Measurements from ENCODE around the gene SLC39A3.

The SLC39A3 gene

DNA sequence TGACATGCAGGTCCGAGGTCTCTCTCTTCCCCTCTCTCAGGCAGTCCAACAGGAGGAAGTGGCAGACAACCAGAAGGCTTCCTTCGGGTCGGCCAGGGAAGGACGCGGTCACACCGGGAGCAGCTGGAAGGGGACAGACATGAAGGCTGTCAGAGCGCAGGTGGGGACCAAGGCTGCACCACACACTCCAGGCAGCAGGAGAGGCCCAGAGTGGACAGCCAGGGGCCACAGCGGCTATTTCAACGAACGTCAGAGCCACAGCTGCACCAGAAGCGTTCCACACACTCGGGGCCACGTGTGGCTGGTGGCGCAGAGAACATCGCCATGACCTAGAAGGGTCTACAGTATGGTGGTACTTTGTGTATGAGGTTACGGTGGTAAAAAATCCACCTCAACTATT lies 16.0 kb upstream of the SLC39A3 start:
- no peak overlapping the region for H3K4me3 ChIP-seq (ENCODE audit: low read length)
- TF ChIP-seq, protein P1, sequence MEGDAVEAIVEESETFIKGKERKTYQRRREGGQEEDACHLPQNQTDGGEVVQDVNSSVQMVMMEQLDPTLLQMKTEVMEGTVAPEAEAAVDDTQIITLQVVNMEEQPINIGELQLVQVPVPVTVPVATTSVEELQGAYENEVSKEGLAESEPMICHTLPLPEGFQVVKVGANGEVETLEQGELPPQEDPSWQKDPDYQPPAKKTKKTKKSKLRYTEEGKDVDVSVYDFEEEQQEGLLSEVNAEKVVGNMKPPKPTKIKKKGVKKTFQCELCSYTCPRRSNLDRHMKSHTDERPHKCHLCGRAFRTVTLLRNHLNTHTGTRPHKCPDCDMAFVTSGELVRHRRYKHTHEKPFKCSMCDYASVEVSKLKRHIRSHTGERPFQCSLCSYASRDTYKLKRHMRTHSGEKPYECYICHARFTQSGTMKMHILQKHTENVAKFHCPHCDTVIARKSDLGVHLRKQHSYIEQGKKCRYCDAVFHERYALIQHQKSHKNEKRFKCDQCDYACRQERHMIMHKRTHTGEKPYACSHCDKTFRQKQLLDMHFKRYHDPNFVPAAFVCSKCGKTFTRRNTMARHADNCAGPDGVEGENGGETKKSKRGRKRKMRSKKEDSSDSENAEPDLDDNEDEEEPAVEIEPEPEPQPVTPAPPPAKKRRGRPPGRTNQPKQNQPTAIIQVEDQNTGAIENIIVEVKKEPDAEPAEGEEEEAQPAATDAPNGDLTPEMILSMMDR (conservative IDR thresholded peaks at IDR 0.05; ENCODE audit: low read depth, low read length): no peak
- no peak for DNase-seq (ENCODE audit: low read depth)

DNA sequence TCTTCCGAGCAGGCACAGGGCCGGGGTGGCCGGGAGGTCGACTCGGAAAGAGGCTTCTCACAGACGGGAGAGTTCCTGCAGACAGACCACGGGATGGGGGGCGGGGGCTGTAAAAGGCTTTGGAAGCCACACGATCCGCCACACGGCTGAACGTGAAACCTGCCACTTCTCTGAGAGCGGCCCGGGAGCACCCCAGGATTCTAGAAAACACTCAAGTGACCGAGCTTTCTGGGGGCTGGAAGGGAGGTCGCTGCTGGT lies 15.6 kb upstream of the SLC39A3 start:
- H3K4me3 ChIP-seq (ENCODE audit: low read length): no peak overlapping the region
- no peak for DNase-seq (ENCODE audit: low read depth)
- TF ChIP-seq, protein P1 (conservative IDR thresholded peaks at IDR 0.05; ENCODE audit: low read depth, low read length): no peak

DNA sequence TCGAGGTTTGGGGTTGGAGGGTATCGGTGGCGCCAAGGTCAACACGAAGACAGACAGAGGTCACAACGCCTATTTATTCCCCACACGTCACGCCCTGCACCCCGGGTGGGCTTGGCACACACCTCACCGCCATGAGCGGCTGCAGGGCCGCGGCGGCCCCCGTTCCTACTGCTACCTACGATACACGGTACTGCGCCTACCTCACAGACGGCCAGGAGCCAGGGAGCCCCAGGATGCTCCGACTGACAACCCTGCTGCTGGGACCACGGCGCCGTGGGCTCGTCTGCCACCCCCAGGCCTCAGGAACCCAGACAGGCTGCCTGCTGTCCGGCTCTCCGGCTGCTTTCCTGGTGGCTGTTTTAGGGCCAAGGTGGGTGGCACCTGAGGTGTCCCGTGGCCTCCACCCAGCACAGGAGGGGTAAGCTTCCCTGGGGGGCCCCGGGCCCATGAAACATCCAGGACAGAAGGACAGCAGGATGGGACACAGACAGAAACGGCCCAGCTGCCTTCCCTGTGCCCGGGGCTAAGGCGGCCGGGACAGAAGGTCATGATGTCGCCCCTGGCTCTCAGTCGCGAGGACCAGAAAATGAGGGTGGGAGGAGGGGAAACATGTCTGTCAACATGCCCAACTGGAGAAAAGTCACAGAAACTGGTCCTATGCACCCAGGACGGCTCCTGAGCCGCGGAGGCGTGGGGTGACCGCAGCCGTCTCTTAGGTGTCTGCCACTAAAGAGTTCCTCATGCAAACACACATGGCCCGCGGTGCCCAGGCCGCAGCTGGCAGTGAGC lies 15.0 kb upstream of the SLC39A3 start:
- no peak overlapping the region for H3K4me3 ChIP-seq (ENCODE audit: low read length)
- no peak for DNase-seq (ENCODE audit: low read depth)
- TF ChIP-seq, protein P1 (conservative IDR thresholded peaks at IDR 0.05; ENCODE audit: low read depth, low read length): no peak

DNA sequence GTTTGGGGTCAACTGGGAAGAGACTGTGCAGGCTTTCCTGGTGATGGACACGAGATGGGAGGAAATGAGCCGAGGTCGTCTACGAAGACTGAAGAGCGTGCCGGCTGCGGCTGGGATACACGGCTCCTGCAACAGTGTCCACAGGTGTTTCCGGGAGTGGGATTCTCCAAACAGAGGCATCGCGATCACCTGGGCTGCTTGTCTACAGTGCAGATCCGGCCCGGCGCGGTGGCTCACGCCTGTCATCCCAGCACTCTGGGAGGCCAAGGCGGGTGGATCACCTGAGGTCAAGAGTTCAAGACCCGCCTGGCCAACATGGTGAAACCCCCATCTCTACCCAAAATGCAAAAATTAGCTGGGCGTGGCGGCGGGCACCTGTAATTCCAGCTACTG lies 11.6 kb upstream of the SLC39A3 start:
- no peak for DNase-seq (ENCODE audit: low read depth)
- TF ChIP-seq, protein P1 (conservative IDR thresholded peaks at IDR 0.05; ENCODE audit: low read depth, low read length): no peak
- H3K4me3 ChIP-seq (ENCODE audit: low read length): no peak overlapping the region

DNA sequence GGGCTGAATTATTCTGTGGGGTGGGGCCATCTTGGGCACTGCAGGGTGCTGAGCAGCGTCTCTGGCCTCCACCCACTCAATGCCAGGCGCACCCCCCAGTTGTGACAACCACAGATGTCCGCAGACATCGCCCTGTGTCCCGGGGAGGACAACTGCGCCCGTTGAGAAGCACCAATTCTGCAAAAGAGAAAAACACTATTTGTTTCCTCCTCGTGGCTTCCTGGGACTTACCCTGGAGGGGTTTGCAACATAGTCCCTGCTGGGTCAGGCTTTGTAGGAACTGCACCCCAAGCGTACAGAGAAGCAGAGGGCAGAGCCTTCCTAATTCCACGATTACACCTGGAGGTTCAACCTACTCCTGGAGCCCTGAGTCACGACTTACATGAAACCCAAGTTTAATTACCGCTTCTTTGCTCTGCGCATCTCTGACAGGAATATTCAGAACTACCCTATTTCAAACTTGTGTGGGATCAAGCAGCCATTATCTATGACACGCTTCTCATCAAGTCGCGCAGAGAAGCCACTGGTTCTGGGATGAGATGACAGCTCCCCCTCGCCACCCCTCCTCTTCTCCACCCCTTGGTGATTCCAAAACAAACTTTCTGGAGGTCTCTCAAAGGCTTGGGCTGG lies 11.1 kb upstream of the SLC39A3 start:
- DNase-seq (ENCODE audit: low read depth): no peak
- TF ChIP-seq, protein P1 (conservative IDR thresholded peaks at IDR 0.05; ENCODE audit: low read depth, low read length): no peak
- H3K4me3 ChIP-seq (ENCODE audit: low read length): no peak overlapping the region

DNA sequence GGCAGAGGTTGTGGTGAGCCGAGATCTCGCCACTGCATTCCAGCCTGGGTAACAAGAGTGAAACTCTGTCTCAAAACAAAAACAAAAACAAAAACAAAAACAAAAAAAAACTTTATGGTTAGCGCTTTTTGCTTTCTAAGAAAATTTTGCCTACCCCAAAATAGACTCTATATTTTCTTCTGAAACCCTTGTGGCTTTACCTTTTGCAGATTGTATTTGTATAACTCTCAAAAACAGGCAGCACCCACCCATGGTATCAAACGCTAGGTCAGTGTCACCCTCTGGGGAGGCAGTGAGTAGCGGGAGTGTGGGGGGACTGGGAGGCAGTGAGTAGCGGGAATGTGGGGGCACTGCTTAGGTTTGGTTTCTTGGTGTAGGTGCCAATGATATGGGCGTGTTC lies 7.5 kb upstream of the SLC39A3 start:
- TF ChIP-seq, protein P1 (conservative IDR thresholded peaks at IDR 0.05; ENCODE audit: low read depth, low read length): no peak
- DNase-seq (ENCODE audit: low read depth): no peak
- H3K4me3 ChIP-seq (ENCODE audit: low read length): no peak overlapping the region

DNA sequence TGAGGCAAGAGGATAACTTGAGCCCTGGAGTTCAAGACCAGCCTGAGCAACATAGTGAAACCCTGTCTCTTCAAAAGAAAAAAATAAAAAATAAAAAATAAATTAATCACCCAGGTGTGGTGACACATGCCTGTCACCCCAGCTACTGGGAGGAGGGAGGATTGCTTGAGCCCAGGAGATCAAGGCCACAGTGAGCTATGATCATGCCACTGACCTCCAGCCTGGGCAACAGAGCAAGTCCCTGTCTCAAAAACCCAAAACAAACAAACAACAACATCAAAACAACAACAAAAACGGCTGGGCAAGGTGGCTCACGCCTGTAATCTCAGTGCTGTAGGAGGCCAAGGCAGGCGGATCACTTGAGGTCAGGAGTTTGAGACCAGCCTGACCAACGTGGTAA lies 4.3 kb upstream of the SLC39A3 start:
- no peak overlapping the region for H3K4me3 ChIP-seq (ENCODE audit: low read length)
- DNase-seq (ENCODE audit: low read depth): no peak
- TF ChIP-seq, protein P1 (conservative IDR thresholded peaks at IDR 0.05; ENCODE audit: low read depth, low read length): no peak

Measured in retinal pigment epithelial cell (primary cell).